MM.1S (cell line): ENCODE results near the gene ISG15.

Experiments used
- CTCF ChIP-seq: fragments of 300-600 bp; sonication (generic); IDR thresholded peaks from 2 replicates; pipeline ENCODE4 v1.5.1; 2016; ENCODE audit warnings: antibody characterized with exemption, low read length, mixed read lengths
- EZH2 ChIP-seq: fragments of 300-600 bp; sonication (generic); optimal IDR thresholded peaks from 2 replicates; pipeline ENCODE3; 2017; ENCODE audit warnings: low read depth, mild to moderate bottlenecking, antibody characterized with exemption, low read length, mixed read lengths
- EZH2phosphoT487 ChIP-seq: fragments of 300-600 bp; sonication (generic); IDR thresholded peaks from 2 replicates; pipeline ENCODE4 v1.6.1; 2018; ENCODE audit warnings: antibody characterized with exemption, low read length

- TF ChIP-seq CTCF (no peak), EZH2phosphoT487 (no peak), EZH2 (no peak)
Measured at GRCh38 chr1:974687-975328, 38.5 kb upstream of the ISG15 start.
